OCI-LY1 (cell line): Measurements from ENCODE around the gene KLF7.

Source experiments
- CTCF ChIP-seq: fragments of 200-600 bp; sonication (generic), shearing (Covaris generic); IDR thresholded peaks from 2 replicates; pipeline ENCODE4 v1.5.1; 2017; ENCODE audit warnings: mild to moderate bottlenecking, antibody characterized with exemption, low read length, moderate library complexity, mixed read lengths
- EZH2 ChIP-seq: fragments of 200-600 bp; sonication (generic), shearing (Covaris generic); IDR thresholded peaks from 2 replicates; pipeline ENCODE4 v1.8.0; 2017; ENCODE audit warnings: borderline replicate concordance, mixed run types, mild to moderate bottlenecking, antibody characterized with exemption, low read length, moderate library complexity, mixed read lengths

GRCh38 chr2:207182911-207183310 lies 17.2 kb upstream of the KLF7 start:
- TF ChIP-seq CTCF (no peak), EZH2 (no peak)
